GM23248 (cell line): ENCODE data around the gene EXOC3L1. TPM values are rescaled to one million over a fixed set of nuclear protein-coding genes. Genes with fewer than 3 reads are reported as not detected.

Experiments used
- DNase-seq: peaks from one replicate; pipeline ENCODE4 v3.0.0-alpha.2; 2015
- H2AFZ ChIP-seq: fragments of 200-600 bp; sonication (generic); 2 replicates; pipeline ENCODE4 v1.6.1; 2016; ENCODE audit warnings: antibody characterized with exemption
- H3F3A ChIP-seq: fragments of 200-600 bp; sonication (generic); 2 replicates; pipeline ENCODE4 v1.6.1; 2016; ENCODE audit warnings: mild to moderate bottlenecking, antibody characterized with exemption, mixed run types; ENCODE audit not compliant: insufficient read depth
- H3K27ac ChIP-seq: fragments of 200-600 bp; sonication (generic); 2 replicates; pipeline ENCODE4 v1.5.1; 2016; ENCODE audit warnings: mild to moderate bottlenecking
- H3K27me3 ChIP-seq: fragments of 200-600 bp; sonication (generic); replicated peaks from 2 replicates; pipeline ENCODE4 v1.6.1; 2016; ENCODE audit warnings: mild to moderate bottlenecking; ENCODE audit not compliant: insufficient read depth
- H3K36me3 ChIP-seq: fragments of 200-600 bp; sonication (generic); 2 replicates; pipeline ENCODE4 v1.6.1; 2016; ENCODE audit warnings: low read depth, mild to moderate bottlenecking
- H3K4me1 ChIP-seq: fragments of 200-600 bp; sonication (generic); 2 replicates; pipeline ENCODE4 v1.6.1; 2016; ENCODE audit warnings: mild to moderate bottlenecking; ENCODE audit not compliant: insufficient read depth
- H3K4me2 ChIP-seq: fragments of 200-600 bp; sonication (generic); one replicate; pipeline ENCODE4 v1.6.1; 2016; ENCODE audit warnings: mild to moderate bottlenecking; ENCODE audit not compliant: unreplicated experiment
- H3K4me3 ChIP-seq: fragments of 200-600 bp; sonication (generic); 2 replicates; pipeline ENCODE4 v1.5.1; 2016; ENCODE audit warnings: mild to moderate bottlenecking
- H3K79me2 ChIP-seq: fragments of 200-600 bp; sonication (generic); 2 replicates; pipeline ENCODE4 v1.6.1; 2016; ENCODE audit warnings: mild to moderate bottlenecking; ENCODE audit not compliant: insufficient read depth
- H3K9ac ChIP-seq: fragments of 200-600 bp; sonication (generic); 2 replicates; pipeline ENCODE4 v1.6.1; 2016; ENCODE audit warnings: mild to moderate bottlenecking
- H3K9me2 ChIP-seq: fragments of 200-600 bp; sonication (generic); 2 replicates; pipeline ENCODE4 v1.6.1; 2016; ENCODE audit warnings: mixed run types, mild to moderate bottlenecking, moderate library complexity; ENCODE audit not compliant: insufficient read depth
- H3K9me3 ChIP-seq: fragments of 200-600 bp; sonication (generic); one replicate; pipeline ENCODE4 v1.6.1; 2017; ENCODE audit warnings: low read depth
- H4K20me1 ChIP-seq: fragments of 200-600 bp; sonication (generic); 2 replicates; pipeline ENCODE4 v1.6.0; 2016; ENCODE audit not compliant: insufficient read depth
- EZH2 ChIP-seq: fragments of 200-600 bp; sonication (generic); IDR thresholded peaks from 2 replicates; pipeline ENCODE4 v1.6.1; 2018; ENCODE audit warnings: antibody characterized with exemption, mild to moderate bottlenecking; ENCODE audit not compliant: insufficient read depth, poor library complexity, severe bottlenecking
- EZH2phosphoT487 ChIP-seq: fragments of 200-600 bp; sonication (generic); IDR thresholded peaks from 2 replicates; pipeline ENCODE4 v1.6.1; 2018; ENCODE audit warnings: antibody characterized with exemption, moderate library complexity, mild to moderate bottlenecking, low read depth; ENCODE audit not compliant: insufficient read depth
- WGBS, 2 experiments: methylation state at CpG; one replicate each; pipeline ENCODE4 v1.1.6; 2015 to 2017; ENCODE audit warnings: low lambda C conversion rate in 2 of 2, low coverage in 1 of 2; ENCODE audit errors: missing lambda C conversion rate in 2 of 2; 5-methylcytosine and 5-hydroxymethylcytosine counted together
- in situ Hi-C: fragments of 300-500 bp; cut with MboI; formaldehyde crosslinking; loops from 2 replicates; pipeline ENCODE4 v1.15.0; 2020
- polyA plus RNA-seq: library from polyadenylated mRNA; unstranded; fragments of >200 nt; fragmentation: Nextera tagmentation; extraction: Ambion mirVana; gene quantifications from 2 replicates; pipeline ENCODE4 v1.2.1, GENCODE V29; 2016
- total RNA-seq: library from RNA; depleted of rRNA; stranded (reverse); fragments of >200 nt; shearing (Covaris generic); gene quantifications from 2 replicates; pipeline ENCODE4 v1.2.3, GENCODE V29; 2014

EXOC3L1 gene
- total and polyA plus RNA-seq, 2 experiments from 2014 or later, result 0.28 TPM; not detected in 1

DNA sequence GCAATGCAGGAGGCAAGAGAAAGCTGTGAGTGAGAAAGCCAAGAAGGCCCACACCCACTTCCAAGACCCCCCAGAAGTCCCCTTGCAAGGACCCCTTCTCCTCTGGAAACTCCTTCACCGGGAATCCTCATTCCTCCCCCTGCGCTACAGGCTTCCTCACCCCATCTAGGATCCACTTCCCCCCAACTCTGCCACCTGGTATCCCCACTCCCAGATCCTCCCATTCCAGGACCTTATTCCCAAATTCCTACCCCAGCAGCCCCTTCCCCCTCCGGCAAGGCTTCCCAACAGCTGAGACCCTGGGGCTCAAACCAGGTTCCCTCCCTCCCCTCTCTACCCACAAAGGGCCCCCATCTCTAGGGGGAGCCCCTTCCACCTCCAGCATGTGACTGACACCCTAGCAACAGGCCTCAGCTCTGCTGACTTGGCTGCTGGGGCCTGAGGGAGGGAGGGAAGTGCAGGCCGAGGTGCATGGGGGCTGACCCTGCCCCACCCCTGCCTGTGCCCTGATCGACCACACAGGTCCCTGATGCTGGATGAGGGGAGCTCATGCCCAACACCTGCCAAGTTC, 23.3 kb downstream of the EXOC3L1 start:
- H4K20me1 ChIP-seq, result no peaks in the 10 kb centered on the region
- H3K4me3 ChIP-seq, result no peak overlapping the region
- no peaks in the 10 kb centered on the region for H3K36me3 ChIP-seq
- no peak overlapping the region for H2AFZ ChIP-seq
- no peak overlapping the region for H3K9ac ChIP-seq
- 75 to 80% methylated on average over 5 of the region's 5 CpGs for WGBS, 2 experiments
- H3K9me2 ChIP-seq, result no peaks in the 10 kb centered on the region
- in situ Hi-C loops, result loop anchor here (25.0 kb wide), 1 partner anchor 204 kb away; the partner anchor contains the start of gene CES3
- H3K27me3 ChIP-seq, result no peaks in the 10 kb centered on the region
- peaks cover 15% of the 10 kb centered on the region for H3F3A ChIP-seq
- H3K4me2 ChIP-seq, result no peak overlapping the region
- H3K27ac ChIP-seq, result no peak overlapping the region
- H3K79me2 ChIP-seq, result no peaks in the 10 kb centered on the region
- no peaks in the 10 kb centered on the region for H3K9me3 ChIP-seq
- no peaks in the 10 kb centered on the region for H3K4me1 ChIP-seq
- DNase-seq, result no peak
- TF ChIP-seq EZH2phosphoT487 (no peak), EZH2 (no peak)

DNA sequence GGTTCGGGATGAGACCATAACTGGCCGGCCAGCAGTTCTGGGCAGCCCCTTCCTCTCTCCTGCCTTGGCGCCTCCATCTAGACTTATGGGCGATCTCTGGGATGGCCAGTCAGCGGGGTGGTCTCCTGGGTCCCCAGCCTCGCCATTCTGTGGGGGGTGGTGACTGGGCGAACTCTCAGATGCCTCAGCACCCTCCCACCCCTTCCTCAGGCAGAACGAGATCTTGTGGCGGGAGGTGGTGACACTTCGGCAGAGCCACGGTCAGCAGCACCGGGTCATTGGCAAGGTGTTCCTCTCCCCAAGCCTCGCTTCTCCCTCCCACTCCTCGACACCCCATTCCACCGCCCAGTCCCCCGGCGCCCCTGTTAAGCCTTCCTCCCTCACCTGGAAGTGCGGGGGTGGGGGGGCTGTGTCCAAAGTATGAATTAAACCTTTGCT, 23.8 kb downstream of the EXOC3L1 start:
- WGBS, 2 experiments, result 76 to 80% methylated on average over 14 to 18 of the region's 18 CpGs
- H2AFZ ChIP-seq, result no peak overlapping the region
- no peak overlapping the region for H3K27ac ChIP-seq
- H3K4me2 ChIP-seq, result no peak overlapping the region
- H3F3A ChIP-seq, result peaks cover 10% of the 10 kb centered on the region
- H3K36me3 ChIP-seq, result no peaks in the 10 kb centered on the region
- H3K9ac ChIP-seq, result no peak overlapping the region
- H3K9me2 ChIP-seq, result no peaks in the 10 kb centered on the region
- H3K79me2 ChIP-seq, result no peaks in the 10 kb centered on the region
- H4K20me1 ChIP-seq, result no peaks in the 10 kb centered on the region
- no peak for TF ChIP-seq EZH2
- TF ChIP-seq EZH2phosphoT487, result no peak
- H3K4me1 ChIP-seq, result no peaks in the 10 kb centered on the region
- DNase-seq, result no peak
- no peaks in the 10 kb centered on the region for H3K27me3 ChIP-seq
- in situ Hi-C loops, result loop anchor here (25.0 kb wide), 1 partner anchor 204 kb away; the partner anchor contains the start of gene CES3
- no peaks in the 10 kb centered on the region for H3K9me3 ChIP-seq
- no peak overlapping the region for H3K4me3 ChIP-seq

DNA sequence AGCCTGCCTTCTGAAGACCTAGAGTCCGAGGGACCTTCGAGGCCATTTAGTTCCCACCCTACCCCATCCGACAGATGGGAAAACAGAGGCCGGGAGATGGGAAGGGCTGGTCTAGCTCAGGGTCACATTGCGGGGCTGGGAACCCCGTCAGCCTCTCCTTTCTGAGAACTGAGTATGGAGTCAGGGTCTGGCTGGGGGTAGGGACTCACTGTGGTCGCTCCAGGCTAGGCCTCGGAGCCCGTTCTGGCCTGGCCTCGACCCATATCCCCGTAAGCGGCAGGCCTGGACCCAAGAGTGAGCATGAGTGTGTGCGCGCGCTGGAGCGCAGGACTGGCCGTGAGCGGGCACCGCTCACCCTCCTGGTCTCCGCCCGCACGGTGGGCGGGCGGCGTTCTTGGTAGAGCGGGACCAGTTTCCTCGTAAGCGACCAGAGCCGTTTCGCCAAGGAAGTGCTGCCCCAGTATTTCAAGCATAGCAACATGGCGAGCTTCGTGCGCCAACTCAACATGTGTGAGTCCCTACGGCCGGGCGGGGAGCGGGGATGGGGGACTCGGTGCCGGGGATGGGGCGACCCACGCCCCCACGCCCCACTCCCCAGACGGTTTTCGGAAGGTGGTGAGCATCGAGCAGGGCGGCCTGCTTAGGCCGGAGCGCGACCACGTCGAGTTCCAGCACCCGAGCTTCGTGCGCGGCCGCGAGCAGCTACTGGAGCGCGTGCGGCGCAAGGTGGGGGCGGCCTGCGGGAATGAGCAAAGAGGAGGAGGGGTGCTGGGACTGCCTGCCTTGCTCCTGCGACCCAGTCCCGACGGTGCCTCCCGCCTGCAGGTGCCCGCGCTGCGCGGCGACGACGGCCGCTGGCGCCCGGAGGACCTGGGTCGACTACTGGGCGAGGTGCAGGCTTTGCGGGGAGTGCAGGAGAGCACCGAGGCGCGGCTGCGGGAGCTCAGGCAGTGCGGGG, 24.5 kb downstream of the EXOC3L1 start:
- peaks cover 5% of the 10 kb centered on the region; the same call in 1 of the 2 replicates for H3F3A ChIP-seq
- H3K27me3 ChIP-seq, result no peaks in the 10 kb centered on the region
- no peaks in the 10 kb centered on the region for H4K20me1 ChIP-seq
- no peak overlapping the region for H3K4me2 ChIP-seq
- no peaks in the 10 kb centered on the region for H3K36me3 ChIP-seq
- H2AFZ ChIP-seq, result no peak overlapping the region
- TF ChIP-seq EZH2phosphoT487 (no peak), EZH2 (no peak)
- H3K9me3 ChIP-seq, result no peaks in the 10 kb centered on the region
- H3K9ac ChIP-seq, result no peak overlapping the region
- 0 out of 2 replicates have a peak, but pooled peaks cover 1% of the 10 kb centered on the region for H3K79me2 ChIP-seq
- H3K27ac ChIP-seq, result no peak overlapping the region
- in situ Hi-C loops, result loop anchor here (25.0 kb wide), 1 partner anchor 203 kb away; the partner anchor contains the start of gene CES3
- H3K9me2 ChIP-seq, result no peaks in the 10 kb centered on the region
- peak; percentile 45 for DNase-seq
- WGBS, 2 experiments, result 31% methylated on average over 80 to 85 of the region's 85 CpGs
- H3K4me1 ChIP-seq, result no peaks in the 10 kb centered on the region
- H3K4me3 ChIP-seq, result peak overlapping the region; percentile 49; the same call in 1 of the 2 replicates

DNA sequence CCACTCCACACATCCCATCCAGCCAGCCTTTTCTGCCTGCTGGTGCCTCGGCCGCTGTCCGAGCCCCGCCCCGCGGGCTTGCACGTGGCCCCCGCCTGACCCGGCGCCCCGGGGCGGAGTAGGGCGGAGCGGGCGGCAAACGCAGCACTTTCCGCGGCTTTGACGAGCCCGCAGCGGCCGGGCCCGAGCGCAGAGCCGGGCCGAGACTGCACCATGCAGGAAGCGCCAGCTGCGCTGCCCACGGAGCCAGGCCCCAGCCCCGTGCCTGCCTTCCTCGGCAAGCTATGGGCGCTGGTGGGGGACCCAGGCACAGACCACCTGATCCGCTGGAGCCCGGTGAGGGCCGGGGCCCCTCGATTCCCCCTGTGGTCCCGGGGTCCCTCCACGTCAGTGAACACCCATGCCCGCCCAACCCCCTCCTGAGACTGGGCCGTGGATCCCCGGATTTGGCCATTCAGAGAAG, 25.3 kb downstream of the EXOC3L1 start, which contains the start of gene HSF4:
Gene HSF4 (plus strand): TSS at position 147 of the 463 bp plus-strand sequence. CDS start 67 bp downstream, at position 214.
- H3F3A ChIP-seq, result no peaks in the 10 kb centered on the region
- H4K20me1 ChIP-seq, result no peaks in the 10 kb centered on the region
- H3K9ac ChIP-seq, result peak within 1 kb of the TSS; percentile 21; the same call in 1 of the 2 replicates
- no peaks in the 10 kb centered on the region for H3K4me1 ChIP-seq
- peak within 1 kb of the TSS; percentile 69 for H3K4me2 ChIP-seq
- peak; percentile 78 for DNase-seq
- peak within 1 kb of the TSS; percentile 49 for H3K4me3 ChIP-seq
- no peaks in the 10 kb centered on the region for H3K27me3 ChIP-seq
- TF ChIP-seq EZH2phosphoT487, result no peak
- no peak for TF ChIP-seq EZH2
- no peak within 1 kb of the TSS for H3K27ac ChIP-seq
- 0 out of 2 replicates have a peak within 1 kb of the TSS, but pooled peaks have one; percentile 50 for H2AFZ ChIP-seq
- 6 to 10% methylated on average over 11 to 41 of the region's 41 CpGs for WGBS, 2 experiments
- 0 out of 2 replicates have a peak, but pooled peaks cover 4% of the 10 kb centered on the region for H3K79me2 ChIP-seq
- H3K9me3 ChIP-seq, result no peaks in the 10 kb centered on the region
- H3K36me3 ChIP-seq, result no peaks in the 10 kb centered on the region
- no peaks in the 10 kb centered on the region for H3K9me2 ChIP-seq
- in situ Hi-C loops, result loop anchor here (25.0 kb wide), 1 partner anchor 202 kb away; the partner anchor contains the start of gene CES3
